K562 (cell line): ENCODE results near the gene AGO4. TPM values are rescaled to one million over a fixed set of nuclear protein-coding genes. Genes with fewer than 3 reads are reported as not detected.

Experiments
- ARID3A ChIP-seq: IDR thresholded peaks from 2 replicates; pipeline ENCODE4 v1.6.1; 2012; ENCODE audit warnings: low read depth, low read length, improper control_type of control experiment, borderline replicate concordance
- BCLAF1 ChIP-seq, 2 experiments: fragments of 450-650 bp in 1 of 2; IDR thresholded peaks; 2 replicates each; pipeline ENCODE4 v1.6.1; 2011 to 2017; ENCODE audit warnings: low read depth in 2 of 2, antibody characterized with exemption in 1 of 2, borderline replicate concordance in 1 of 2, low read length in 1 of 2, mild to moderate bottlenecking in 1 of 2, mixed read lengths in 1 of 2; ENCODE audit not compliant: control insufficient read depth in 1 of 2
- BMI1 ChIP-seq: fragments of 150-350 bp; IDR thresholded peaks from 2 replicates; pipeline ENCODE4 v1.6.1; 2014; ENCODE audit warnings: low read length
- CHAMP1 ChIP-seq: fragments of 450-650 bp; IDR thresholded peaks from 2 replicates; pipeline ENCODE4 v1.6.1; 2016; ENCODE audit warnings: mild to moderate bottlenecking
- ETS1 ChIP-seq: conservative IDR thresholded peaks from 2 replicates; pipeline ENCODE4 v1.6.1; 2011; ENCODE audit warnings: low read depth, mild to moderate bottlenecking, low read length; ENCODE audit not compliant: control insufficient read depth
- FOXK2 ChIP-seq, 2 experiments: fragments of 450-650 bp; IDR thresholded peaks in 1 of 2; conservative IDR thresholded peaks in 1 of 2; 2 replicates each; pipeline ENCODE4 v1.6.1; 2016; ENCODE audit warnings: low read depth in 2 of 2, mild to moderate bottlenecking in 1 of 2
- JUNB ChIP-seq: fragments of 450-650 bp; formaldehyde crosslinking; conservative IDR thresholded peaks from 2 replicates; pipeline ENCODE4 v1.4.0; 2020; ENCODE audit warnings: mild to moderate bottlenecking
- NR3C1 ChIP-seq: sonication (generic); formaldehyde crosslinking; IDR thresholded peaks from 2 replicates; pipeline ENCODE4 v1.8.1; 2022; ENCODE audit warnings: missing genetic modification reagents
- RBBP5 ChIP-seq: fragments of 200-600 bp; sonication (generic); IDR thresholded peaks from 2 replicates; pipeline ENCODE4 v1.6.1; 2012; ENCODE audit warnings: borderline replicate concordance, mild to moderate bottlenecking, low read length, control low read depth, inconsistent platforms; ENCODE audit not compliant: insufficient read depth, poor library complexity, severe bottlenecking
- SMARCE1 ChIP-seq: fragments of 450-650 bp; IDR thresholded peaks from 2 replicates; pipeline ENCODE4 v1.7.1; 2016; ENCODE audit warnings: mild to moderate bottlenecking
- ZNF239 ChIP-seq: fragments of 250-450 bp; sonication (Bioruptor Pico); IDR thresholded peaks from 2 replicates; pipeline ENCODE4 v1.4.0; 2020; ENCODE audit warnings: mild to moderate bottlenecking
- ZNF766 ChIP-seq: fragments of 200-800 bp; sonication (Bioruptor generic); conservative IDR thresholded peaks from 2 replicates; pipeline ENCODE4 v1.6.1; 2016; ENCODE audit warnings: missing genetic modification characterization, missing compliant biosample characterization
- ZSCAN29 ChIP-seq: fragments of 450-650 bp; IDR thresholded peaks from 2 replicates; pipeline ENCODE4 v1.6.1; 2017
- polyA plus RNA-seq, 8 experiments: library from polyadenylated mRNA; depleted of rRNA in 4 of 8; stranded (reverse) in 5 of 8; unstranded in 3 of 8; fragments of >200 nt; fragmentation: Nextera tagmentation in 2 of 8; fragmentation: Illumina TruSeq in 1 of 8; extraction: Ambion mirVana in 2 of 8; extraction: Trizol in 1 of 8; gene quantifications; 2 replicates each; pipeline versions ENCODE4 v1.2.1 to v1.2.3, GENCODE V29; 2011 to 2014; ENCODE audit warnings: inconsistent platforms in 1 of 8, missing spikeins in 1 of 8
- total RNA-seq, 7 experiments: library from RNA; depleted of rRNA in 6 of 7; stranded (reverse); fragments of >200 nt in 6 of 7; fragmentation: Illumina TruSeq in 2 of 7; extraction: Trizol in 2 of 7; gene quantifications; 2 replicates each; pipeline versions ENCODE4 v1.2.1 to v1.2.3, GENCODE V29; 2011 to 2021; ENCODE audit warnings: low replicate concordance in 1 of 7
- TF ChIP-seq, protein P1 (sequence below): fragments of 250-450 bp; sonication (Bioruptor Pico); IDR thresholded peaks from 2 replicates; pipeline ENCODE4 v1.6.1; 2021; ENCODE audit warnings: mild to moderate bottlenecking
- TF ChIP-seq, protein P2 (sequence below): sonication (generic); IDR thresholded peaks from 2 replicates; pipeline ENCODE4 v1.6.1; 2016
- TF ChIP-seq, protein P3 (sequence below): fragments of 200-800 bp; sonication (Bioruptor generic); IDR thresholded peaks from 2 replicates; pipeline ENCODE4 v1.6.1; 2017; ENCODE audit warnings: missing genetic modification characterization, missing compliant biosample characterization

The AGO4 gene
- total and polyA plus RNA-seq, 9 of the 15 experiments (the other 6 are each of a cell fraction or from before 2014, with no cell fraction given): 1.3 to 10.5 (median 6.5) TPM

GRCh38 chr1:35788139-35788538 is 19.7 kb upstream of the AGO4 start (continued):
- TF ChIP-seq ZNF766 (CRISPR knock-in tag) (no peak), ZSCAN29 (no peak), JUNB (no peak), FOXK2 (conservative IDR thresholded peaks at IDR 0.05 in 1 of 2, IDR thresholded peaks at IDR 0.05 in 1 of 2; ENCODE audit: low read depth in 2 of 2) (no peak), RBBP5 (no peak), BCLAF1 (IDR thresholded peaks at IDR 0.05; ENCODE audit: borderline replicate concordance in 1 of 2, control insufficient read depth in 1 of 2, low read depth in 2 of 2, low read length in 1 of 2) (no peak), CHAMP1 (no peak), ETS1 (no peak), SMARCE1 (no peak), BMI1 (no peak), NR3C1 (no peak), ZNF239 (no peak), ARID3A (no peak)
- TF ChIP-seq, protein P1, sequence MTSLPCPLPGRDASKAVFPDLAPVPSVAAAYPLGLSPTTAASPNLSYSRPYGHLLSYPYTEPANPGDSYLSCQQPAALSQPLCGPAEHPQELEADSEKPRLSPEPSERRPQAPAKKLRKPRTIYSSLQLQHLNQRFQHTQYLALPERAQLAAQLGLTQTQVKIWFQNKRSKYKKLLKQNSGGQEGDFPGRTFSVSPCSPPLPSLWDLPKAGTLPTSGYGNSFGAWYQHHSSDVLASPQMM (CRISPR knock-in tag): no peak
- TF ChIP-seq, protein P2, sequence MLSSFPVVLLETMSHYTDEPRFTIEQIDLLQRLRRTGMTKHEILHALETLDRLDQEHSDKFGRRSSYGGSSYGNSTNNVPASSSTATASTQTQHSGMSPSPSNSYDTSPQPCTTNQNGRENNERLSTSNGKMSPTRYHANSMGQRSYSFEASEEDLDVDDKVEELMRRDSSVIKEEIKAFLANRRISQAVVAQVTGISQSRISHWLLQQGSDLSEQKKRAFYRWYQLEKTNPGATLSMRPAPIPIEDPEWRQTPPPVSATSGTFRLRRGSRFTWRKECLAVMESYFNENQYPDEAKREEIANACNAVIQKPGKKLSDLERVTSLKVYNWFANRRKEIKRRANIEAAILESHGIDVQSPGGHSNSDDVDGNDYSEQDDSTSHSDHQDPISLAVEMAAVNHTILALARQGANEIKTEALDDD: no peak
- TF ChIP-seq, protein P3, sequence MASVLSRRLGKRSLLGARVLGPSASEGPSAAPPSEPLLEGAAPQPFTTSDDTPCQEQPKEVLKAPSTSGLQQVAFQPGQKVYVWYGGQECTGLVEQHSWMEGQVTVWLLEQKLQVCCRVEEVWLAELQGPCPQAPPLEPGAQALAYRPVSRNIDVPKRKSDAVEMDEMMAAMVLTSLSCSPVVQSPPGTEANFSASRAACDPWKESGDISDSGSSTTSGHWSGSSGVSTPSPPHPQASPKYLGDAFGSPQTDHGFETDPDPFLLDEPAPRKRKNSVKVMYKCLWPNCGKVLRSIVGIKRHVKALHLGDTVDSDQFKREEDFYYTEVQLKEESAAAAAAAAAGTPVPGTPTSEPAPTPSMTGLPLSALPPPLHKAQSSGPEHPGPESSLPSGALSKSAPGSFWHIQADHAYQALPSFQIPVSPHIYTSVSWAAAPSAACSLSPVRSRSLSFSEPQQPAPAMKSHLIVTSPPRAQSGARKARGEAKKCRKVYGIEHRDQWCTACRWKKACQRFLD (CRISPR knock-in tag): no peak
